ENCODE measurements around the gene TRNAU1AP.
"Not testable (repeated sequence)": the region's sequence is repeated elsewhere in the genome, so short reads cannot be mapped to it uniquely, and the experiment has no call there.

The TRNAU1AP gene

GRCh38 chr1:28593988-28594356 lies 41.1 kb downstream of the TRNAU1AP start:
- not testable (repeated sequence) for H3K36me3 ChIP-seq (ENCODE audit: control insufficient read depth in 1 of 2, insufficient read depth in 2 of 2, low read depth in 1 of 2, low read length in 2 of 2); H3K23ac ChIP-seq (ENCODE audit: low read length in 2 of 2); H2BK15ac ChIP-seq (ENCODE audit: low read depth, poor library complexity, severe bottlenecking); H2AK5ac ChIP-seq (ENCODE audit: low read length, severe bottlenecking); H2BK5ac ChIP-seq (ENCODE audit: low read depth, low read length, poor library complexity, severe bottlenecking); DNase-seq; H2BK12ac ChIP-seq (ENCODE audit: low read length in 2 of 2); H3K79me1 ChIP-seq (replicated peaks; ENCODE audit: low read length, poor library complexity, severe bottlenecking); H2AFZ ChIP-seq (ENCODE audit: low read depth, low read length); H3K4me3 ChIP-seq (ENCODE audit: insufficient read depth in 1 of 2, low read depth in 1 of 2, low read length in 2 of 2); H3K27ac ChIP-seq (ENCODE audit: low read length, poor library complexity, severe bottlenecking); H3K4me2 ChIP-seq (ENCODE audit: low read length, poor library complexity, severe bottlenecking); H3K9me3 ChIP-seq (ENCODE audit: control insufficient read depth, low read length); H2BK120ac ChIP-seq (ENCODE audit: low read depth, low read length); H3K4ac ChIP-seq (ENCODE audit: low read depth in 1 of 2, low read length in 2 of 2); H4K91ac ChIP-seq (ENCODE audit: low read length); H3K27me3 ChIP-seq (ENCODE audit: control insufficient read depth in 1 of 2, insufficient read depth in 1 of 2, low read length in 2 of 2); H3K9ac ChIP-seq (ENCODE audit: low read length); H3K18ac ChIP-seq (ENCODE audit: low read depth in 1 of 2, low read length in 2 of 2); H3K14ac ChIP-seq (ENCODE audit: low read length in 2 of 2); H4K8ac ChIP-seq (ENCODE audit: low read length)
- peaks cover 20% of the 10 kb centered on the region for H3K4me1 ChIP-seq (ENCODE audit: control insufficient read depth, insufficient read depth, low read depth, low read length)
- WGBS = 74% methylated on average over 2 of the region's 3 CpGs

GRCh38 chr1:28594686-28595411 lies 42.0 kb downstream of the TRNAU1AP start:
- H3K79me1 ChIP-seq (replicated peaks; ENCODE audit: low read length, poor library complexity, severe bottlenecking); H2BK5ac ChIP-seq (ENCODE audit: low read depth, low read length, poor library complexity, severe bottlenecking); H3K27me3 ChIP-seq (ENCODE audit: control insufficient read depth in 1 of 2, insufficient read depth in 1 of 2, low read length in 2 of 2); H2BK120ac ChIP-seq (ENCODE audit: low read depth, low read length); H3K23ac ChIP-seq (ENCODE audit: low read length in 2 of 2); H3K4me3 ChIP-seq (ENCODE audit: insufficient read depth in 1 of 2, low read depth in 1 of 2, low read length in 2 of 2); H2BK15ac ChIP-seq (ENCODE audit: low read depth, poor library complexity, severe bottlenecking); H2BK12ac ChIP-seq (ENCODE audit: low read length in 2 of 2); H3K14ac ChIP-seq (ENCODE audit: low read length in 2 of 2); H3K36me3 ChIP-seq (ENCODE audit: control insufficient read depth in 1 of 2, insufficient read depth in 2 of 2, low read depth in 1 of 2, low read length in 2 of 2); H4K91ac ChIP-seq (ENCODE audit: low read length); H4K8ac ChIP-seq (ENCODE audit: low read length); H3K9ac ChIP-seq (ENCODE audit: low read length); H2AK5ac ChIP-seq (ENCODE audit: low read length, severe bottlenecking); H3K18ac ChIP-seq (ENCODE audit: low read depth in 1 of 2, low read length in 2 of 2); H3K9me3 ChIP-seq (ENCODE audit: control insufficient read depth, low read length); H3K4ac ChIP-seq (ENCODE audit: low read depth in 1 of 2, low read length in 2 of 2); DNase-seq; H3K4me2 ChIP-seq (ENCODE audit: low read length, poor library complexity, severe bottlenecking); H2AFZ ChIP-seq (ENCODE audit: low read depth, low read length); H3K27ac ChIP-seq (ENCODE audit: low read length, poor library complexity, severe bottlenecking): not testable (repeated sequence)
- peaks cover 22% of the 10 kb centered on the region for H3K4me1 ChIP-seq (ENCODE audit: control insufficient read depth, insufficient read depth, low read depth, low read length)
- 90% methylated on average over 5 of the region's 7 CpGs for WGBS

- Histone ChIP-seq H4K91ac (ENCODE audit: low read length) (no peak overlapping the region), H3K9me3 (ENCODE audit: control insufficient read depth, low read length) (no peaks in the 10 kb centered on the region), H3K36me3 (ENCODE audit: control insufficient read depth in 1 of 2, insufficient read depth in 2 of 2, low read depth in 1 of 2, low read length in 2 of 2) (no peaks in the 10 kb centered on the region), H3K18ac (ENCODE audit: low read depth in 1 of 2, low read length in 2 of 2) (no peak overlapping the region), H2BK15ac (ENCODE audit: low read depth, poor library complexity, severe bottlenecking) (no peak overlapping the region), H2AFZ (ENCODE audit: low read depth, low read length) (no peak overlapping the region), H3K4me1 (ENCODE audit: control insufficient read depth, insufficient read depth, low read depth, low read length) (peaks cover 16% of the 10 kb centered on the region), H2BK5ac (ENCODE audit: low read depth, low read length, poor library complexity, severe bottlenecking) (no peak overlapping the region), H3K79me1 (replicated peaks; ENCODE audit: low read length, poor library complexity, severe bottlenecking) (peaks cover 1% of the 10 kb centered on the region), H4K8ac (ENCODE audit: low read length) (no peak overlapping the region), H2BK120ac (ENCODE audit: low read depth, low read length) (no peak overlapping the region), H2BK12ac (ENCODE audit: low read length in 2 of 2) (no peak overlapping the region), H3K9ac (ENCODE audit: low read length) (no peak overlapping the region), H3K14ac (ENCODE audit: low read length in 2 of 2) (no peak overlapping the region), H3K4ac (ENCODE audit: low read depth in 1 of 2, low read length in 2 of 2) (no peak overlapping the region), H2AK5ac (ENCODE audit: low read length, severe bottlenecking) (no peak overlapping the region), H3K27me3 (ENCODE audit: control insufficient read depth in 1 of 2, insufficient read depth in 1 of 2, low read length in 2 of 2) (no peaks in the 10 kb centered on the region), H3K23ac (ENCODE audit: low read length in 2 of 2) (no peak overlapping the region), H3K27ac (ENCODE audit: low read length, poor library complexity, severe bottlenecking) (no peak overlapping the region), H3K4me2 (ENCODE audit: low read length, poor library complexity, severe bottlenecking) (no peak overlapping the region), H3K4me3 (ENCODE audit: insufficient read depth in 1 of 2, low read depth in 1 of 2, low read length in 2 of 2) (no peak overlapping the region)
- DNase-seq = no peak
- 90% methylated on average over 10 of the region's 10 CpGs for WGBS
Measured at GRCh38 chr1:28595412-28596191, 42.7 kb downstream of the TRNAU1AP start.

- H2BK12ac ChIP-seq (ENCODE audit: low read length in 2 of 2); H3K27ac ChIP-seq (ENCODE audit: low read length, poor library complexity, severe bottlenecking); DNase-seq; H2AFZ ChIP-seq (ENCODE audit: low read depth, low read length); H3K4ac ChIP-seq (ENCODE audit: low read depth in 1 of 2, low read length in 2 of 2); H3K79me1 ChIP-seq (replicated peaks; ENCODE audit: low read length, poor library complexity, severe bottlenecking); H3K9ac ChIP-seq (ENCODE audit: low read length); H4K8ac ChIP-seq (ENCODE audit: low read length); H3K36me3 ChIP-seq (ENCODE audit: control insufficient read depth in 1 of 2, insufficient read depth in 2 of 2, low read depth in 1 of 2, low read length in 2 of 2); H2BK120ac ChIP-seq (ENCODE audit: low read depth, low read length); H3K27me3 ChIP-seq (ENCODE audit: control insufficient read depth in 1 of 2, insufficient read depth in 1 of 2, low read length in 2 of 2); H3K4me3 ChIP-seq (ENCODE audit: insufficient read depth in 1 of 2, low read depth in 1 of 2, low read length in 2 of 2); H3K4me2 ChIP-seq (ENCODE audit: low read length, poor library complexity, severe bottlenecking); H3K14ac ChIP-seq (ENCODE audit: low read length in 2 of 2); H2BK5ac ChIP-seq (ENCODE audit: low read depth, low read length, poor library complexity, severe bottlenecking); H2AK5ac ChIP-seq (ENCODE audit: low read length, severe bottlenecking); H3K23ac ChIP-seq (ENCODE audit: low read length in 2 of 2); H3K18ac ChIP-seq (ENCODE audit: low read depth in 1 of 2, low read length in 2 of 2); H3K9me3 ChIP-seq (ENCODE audit: control insufficient read depth, low read length); H4K91ac ChIP-seq (ENCODE audit: low read length); H2BK15ac ChIP-seq (ENCODE audit: low read depth, poor library complexity, severe bottlenecking): not testable (repeated sequence)
- 95% methylated on average over 8 of the region's 11 CpGs for WGBS
- H3K4me1 ChIP-seq (ENCODE audit: control insufficient read depth, insufficient read depth, low read depth, low read length) = peaks cover 15% of the 10 kb centered on the region
Measured at GRCh38 chr1:28596276-28596675, 43.4 kb downstream of the TRNAU1AP start.

All from mesenchymal stem cell (in vitro differentiated cells and primary cell).